COR-L47 (cell line): ENCODE data around the gene RUSF1.
"Not testable (repeated sequence)": the region's sequence is repeated elsewhere in the genome, so short reads cannot be mapped to it uniquely, and the experiment has no call there.

Experiments
- DNase-seq: peaks from one replicate; lab custom pipeline; 2025; lab: John Stamatoyannopoulos, UW

Gene RUSF1

DNA sequence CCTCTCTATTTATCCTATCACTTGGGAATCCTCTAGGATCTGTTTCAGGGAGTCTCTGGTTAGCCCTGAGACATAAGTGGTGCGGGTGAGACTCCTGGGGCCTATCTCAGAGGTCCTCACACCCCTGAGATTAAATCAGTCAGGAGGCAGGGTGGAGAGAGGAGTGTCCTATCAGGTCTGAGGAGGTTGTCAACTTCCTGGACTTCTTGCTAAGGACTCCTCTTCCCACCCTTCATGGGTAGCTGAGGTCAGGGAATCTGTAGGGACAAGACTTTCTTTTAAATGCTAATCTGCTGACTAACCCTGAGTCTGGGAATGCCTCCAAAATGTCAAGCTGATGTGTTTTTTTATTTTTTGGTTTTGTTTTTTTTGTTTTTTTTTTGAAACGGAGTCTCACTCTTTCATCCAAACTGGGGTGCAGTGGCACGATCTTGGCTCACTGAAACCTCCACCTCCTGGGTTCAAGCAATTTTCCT, 55.5 kb downstream of the RUSF1 start:
- no peak for DNase-seq

DNA sequence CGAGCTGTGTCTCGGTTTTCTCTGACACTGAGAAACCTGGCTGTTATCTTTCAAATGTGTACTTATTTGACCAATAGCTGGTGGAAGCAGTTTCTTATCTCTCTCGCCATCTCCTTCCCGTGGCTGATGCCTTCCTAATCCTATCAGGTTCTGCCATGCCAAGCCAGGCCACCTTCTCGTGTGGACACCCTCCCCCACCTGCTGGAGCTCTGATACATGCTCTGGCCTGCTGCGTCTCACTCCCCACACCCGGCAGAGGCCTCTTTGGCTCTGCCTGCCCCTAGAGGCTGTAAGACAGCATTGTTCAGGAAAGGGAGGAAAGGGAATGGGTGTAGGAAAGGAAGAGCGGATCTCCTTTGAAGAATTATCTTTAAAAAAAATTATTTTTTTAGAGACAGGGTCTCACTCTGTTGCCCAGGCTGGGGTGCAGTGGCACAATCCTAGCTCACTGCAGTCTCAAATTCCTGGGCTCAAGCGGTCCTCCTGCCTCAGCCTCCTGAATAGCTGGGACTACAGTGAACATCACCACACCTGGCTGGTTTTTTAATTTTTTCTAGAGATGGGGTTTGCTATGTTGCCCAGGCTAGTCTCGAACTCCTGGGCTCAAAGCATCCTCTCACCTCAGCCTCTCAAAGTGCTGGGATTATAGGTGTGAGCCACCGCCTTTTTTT, 56.4 kb downstream of the RUSF1 start:
- DNase-seq, result peak; percentile 67

DNA sequence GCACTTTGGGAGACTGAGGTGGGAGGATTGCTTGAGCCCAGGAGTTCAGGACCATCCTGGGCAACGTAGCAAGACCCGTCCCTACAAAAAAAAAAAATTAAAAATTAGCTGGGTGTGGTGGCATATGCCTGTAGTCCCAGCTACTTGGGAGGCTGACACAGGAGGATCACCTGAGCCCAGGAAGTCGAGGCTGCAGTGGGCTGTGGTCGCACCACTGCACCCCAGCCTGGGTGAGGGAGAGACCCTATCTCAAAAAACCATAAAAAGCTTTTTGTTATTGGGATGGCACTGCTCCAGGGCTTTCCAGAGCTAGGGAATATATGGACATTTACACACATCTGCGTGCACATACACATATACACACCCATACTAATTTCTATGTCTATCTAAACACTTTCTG, 57.0 kb downstream of the RUSF1 start:
- no peak for DNase-seq

- DNase-seq, result not testable (repeated sequence)
Measured at GRCh38 chr16:31445931-31446330, 62.3 kb downstream of the RUSF1 start.

GRCh38 chr16:31441956-31442355, 66.2 kb downstream of the RUSF1 start:
- no peak for DNase-seq

- no peak for DNase-seq
Measured at GRCh38 chr16:31440516-31441184, 67.5 kb downstream of the RUSF1 start.

DNA sequence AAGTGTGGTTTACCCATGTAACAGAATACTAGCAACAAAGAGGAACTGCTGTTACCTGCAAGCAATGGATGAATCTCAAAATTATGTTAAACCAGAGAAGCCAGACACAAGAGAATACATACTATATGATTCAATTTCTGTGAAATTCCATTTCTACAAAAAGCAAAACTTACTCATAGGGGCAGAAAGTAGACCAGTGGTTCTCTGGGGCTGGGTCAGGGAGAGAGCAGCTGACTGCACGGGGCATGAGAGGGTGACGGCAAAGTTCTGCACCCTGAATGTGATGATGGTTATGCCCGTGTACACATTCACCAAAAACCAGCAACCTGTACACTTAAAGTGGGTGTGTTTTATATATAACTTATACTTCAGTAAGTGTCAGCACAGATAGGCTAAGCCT, 68.7 kb downstream of the RUSF1 start:
- DNase-seq, result no peak
